Measurements from ENCODE around the gene PIBF1. TPM values are rescaled to one million over a fixed set of nuclear protein-coding genes. Genes with fewer than 3 reads are reported as not detected.
"Not testable (repeated sequence)": the region's sequence is repeated elsewhere in the genome, so short reads cannot be mapped to it uniquely, and the experiment has no call there.

Gene PIBF1
- total RNA-seq, result 14.9 TPM
- long read RNA-seq, transcript PIBF1-201 (18 exons, 3,154 nt), result major isoform, 25 of 32 reads
- long read RNA-seq, partial matches to known transcripts, result 5 of 32 reads
- long read RNA-seq, other reads (novel, unspliced or antisense), result 2 of 32 reads

GRCh38 chr13:72781451-72782439 is at the start of gene PIBF1, which contains the start of gene DIS3:
PIBF1 (plus strand) TSS chr13:72782133; CDS start chr13:72783470, 1,337 bp downstream.
DIS3 (minus strand) TSS chr13:72781900; CDS start chr13:72781832, 68 bp downstream.
- ATAC-seq (ENCODE audit: poor library complexity) (peak; percentile 100), DNase-seq (peak; percentile 97)
- intact Hi-C loops (cut with DNase I), result no loop called here

GRCh38 chr13:72737033-72737432 is 44.9 kb upstream of the PIBF1 start:
- ATAC-seq (ENCODE audit: poor library complexity) (no peak), DNase-seq (no peak)
- intact Hi-C loops (cut with DNase I), result no loop called here

GRCh38 chr13:72740015-72740414 is 41.9 kb upstream of the PIBF1 start:
- ATAC-seq (ENCODE audit: poor library complexity) (no peak), DNase-seq (no peak)
- intact Hi-C loops (cut with DNase I), result no loop called here

GRCh38 chr13:72745260-72745659 is 36.7 kb upstream of the PIBF1 start:
- intact Hi-C loops (cut with DNase I), result no loop called here
- DNase-seq, result no peak
- ATAC-seq (ENCODE audit: poor library complexity), result no peak

- no peak for ATAC-seq (ENCODE audit: poor library complexity)
- intact Hi-C loops (cut with DNase I), result no loop called here
- no peak for DNase-seq
These were observed 30.7 kb upstream of the PIBF1 start for GRCh38 chr13:72751220-72751619.

GRCh38 chr13:72754111-72754510 is 27.8 kb upstream of the PIBF1 start:
- no peak for ATAC-seq (ENCODE audit: poor library complexity)
- intact Hi-C loops (cut with DNase I), result no loop called here
- no peak for DNase-seq

GRCh38 chr13:72757792-72758535 is 24.0 kb upstream of the PIBF1 start:
- ATAC-seq (ENCODE audit: poor library complexity), result no peak
- intact Hi-C loops (cut with DNase I), result no loop called here
- no peak for DNase-seq

- ATAC-seq (ENCODE audit: poor library complexity) (no peak), DNase-seq (no peak)
- intact Hi-C loops (cut with DNase I), result no loop called here
These were observed 21.7 kb upstream of the PIBF1 start for GRCh38 chr13:72760189-72760588.

GRCh38 chr13:72763411-72763810 is 18.5 kb upstream of the PIBF1 start:
- no peak for ATAC-seq (ENCODE audit: poor library complexity)
- intact Hi-C loops (cut with DNase I), result no loop called here
- DNase-seq, result no peak

- intact Hi-C loops (cut with DNase I), result no loop called here
- no peak for ATAC-seq (ENCODE audit: poor library complexity)
- no peak for DNase-seq
These were observed 7.9 kb upstream of the PIBF1 start for GRCh38 chr13:72774019-72774418.

- intact Hi-C loops (cut with DNase I), result no loop called here
- DNase-seq (no peak), ATAC-seq (ENCODE audit: poor library complexity) (no peak)
These were observed 784 bp downstream of the PIBF1 start for GRCh38 chr13:72782717-72783116.

GRCh38 chr13:72784679-72785078 is 2.7 kb downstream of the PIBF1 start:
- DNase-seq; intact Hi-C loops (cut with DNase I); ATAC-seq (ENCODE audit: poor library complexity): not testable (repeated sequence)

GRCh38 chr13:72788831-72789230 is 6.9 kb downstream of the PIBF1 start:
- ATAC-seq (ENCODE audit: poor library complexity) (no peak), DNase-seq (no peak)
- intact Hi-C loops (cut with DNase I), result no loop called here

GRCh38 chr13:72792640-72793039 is 10.7 kb downstream of the PIBF1 start:
- no peak for ATAC-seq (ENCODE audit: poor library complexity)
- intact Hi-C loops (cut with DNase I), result no loop called here
- DNase-seq, result no peak

GRCh38 chr13:72798817-72799216 is 16.9 kb downstream of the PIBF1 start:
- no peak for DNase-seq
- no peak for ATAC-seq (ENCODE audit: poor library complexity)
- intact Hi-C loops (cut with DNase I), result no loop called here

- no peak for ATAC-seq (ENCODE audit: poor library complexity)
- DNase-seq, result no peak
- intact Hi-C loops (cut with DNase I), result no loop called here
These were observed 22.4 kb downstream of the PIBF1 start for GRCh38 chr13:72804301-72804700.

- intact Hi-C loops (cut with DNase I), result no loop called here
- no peak for ATAC-seq (ENCODE audit: poor library complexity)
- no peak for DNase-seq
These were observed 23.9 kb downstream of the PIBF1 start for GRCh38 chr13:72805676-72806346.

GRCh38 chr13:72806514-72806913 is 24.6 kb downstream of the PIBF1 start:
- intact Hi-C loops (cut with DNase I); ATAC-seq (ENCODE audit: poor library complexity); DNase-seq: not testable (repeated sequence)
